ENCODE results near the gene ANTXRL. TPM values are rescaled to one million over a fixed set of nuclear protein-coding genes. Genes with fewer than 3 reads are reported as not detected.
"Not testable (repeated sequence)": the region's sequence is repeated elsewhere in the genome, so short reads cannot be mapped to it uniquely, and the experiment has no call there.

The ANTXRL gene
- total RNA-seq, 1 donor from 2014 or later = not detected

GRCh38 chr10:46297406-46298204 lies 10.8 kb downstream of the ANTXRL start:
- no peak for DNase-seq (ENCODE audit: low spot score)
- H3K27me3 Mint-ChIP-seq (ENCODE audit: unreplicated experiment) = peaks cover 16% of the 10 kb centered on the region
- no peak for TF ChIP-seq CTCF (IDR thresholded peaks at IDR 0.05; ENCODE audit: unreplicated experiment)
- no peak overlapping the region for H3K27ac Mint-ChIP-seq (ENCODE audit: unreplicated experiment)
- peaks cover 4% of the 10 kb centered on the region for H3K36me3 Mint-ChIP-seq (ENCODE audit: low read depth, unreplicated experiment)
- H3K9me3 Mint-ChIP-seq (ENCODE audit: unreplicated experiment) = no peaks in the 10 kb centered on the region
- H3K4me1 Mint-ChIP-seq (ENCODE audit: unreplicated experiment) = peaks cover 15% of the 10 kb centered on the region
- H3K4me3 Mint-ChIP-seq (ENCODE audit: unreplicated experiment) = no peak overlapping the region

GRCh38 chr10:46298477-46299285 lies 11.9 kb downstream of the ANTXRL start:
- Mint-ChIP-seq H3K9me3 (ENCODE audit: unreplicated experiment) (no peaks in the 10 kb centered on the region), H3K36me3 (ENCODE audit: low read depth, unreplicated experiment) (no peaks in the 10 kb centered on the region), H3K4me3 (ENCODE audit: unreplicated experiment) (no peak overlapping the region), H3K4me1 (ENCODE audit: unreplicated experiment) (peaks cover 7% of the 10 kb centered on the region), H3K27me3 (ENCODE audit: unreplicated experiment) (peaks cover 7% of the 10 kb centered on the region), H3K27ac (ENCODE audit: unreplicated experiment) (no peak overlapping the region)
- no peak for DNase-seq (ENCODE audit: low spot score)
- TF ChIP-seq CTCF (IDR thresholded peaks at IDR 0.05; ENCODE audit: unreplicated experiment) = no peak

GRCh38 chr10:46299286-46299535 lies 12.4 kb downstream of the ANTXRL start:
- no peaks in the 10 kb centered on the region for H3K36me3 Mint-ChIP-seq (ENCODE audit: low read depth, unreplicated experiment)
- no peak overlapping the region for H3K27ac Mint-ChIP-seq (ENCODE audit: unreplicated experiment)
- H3K9me3 Mint-ChIP-seq (ENCODE audit: unreplicated experiment) = no peaks in the 10 kb centered on the region
- DNase-seq (ENCODE audit: low spot score) = no peak
- no peak overlapping the region for H3K4me3 Mint-ChIP-seq (ENCODE audit: unreplicated experiment)
- H3K27me3 Mint-ChIP-seq (ENCODE audit: unreplicated experiment) = peaks cover 6% of the 10 kb centered on the region
- H3K4me1 Mint-ChIP-seq (ENCODE audit: unreplicated experiment) = peaks cover 6% of the 10 kb centered on the region
- TF ChIP-seq CTCF (IDR thresholded peaks at IDR 0.05; ENCODE audit: unreplicated experiment) = no peak

- Mint-ChIP-seq H3K9me3 (ENCODE audit: unreplicated experiment) (no peaks in the 10 kb centered on the region), H3K27ac (ENCODE audit: unreplicated experiment) (no peak overlapping the region), H3K4me1 (ENCODE audit: unreplicated experiment) (peaks cover 2% of the 10 kb centered on the region), H3K27me3 (ENCODE audit: unreplicated experiment) (peaks cover 3% of the 10 kb centered on the region), H3K4me3 (ENCODE audit: unreplicated experiment) (no peak overlapping the region), H3K36me3 (ENCODE audit: low read depth, unreplicated experiment) (no peaks in the 10 kb centered on the region)
- no peak for DNase-seq (ENCODE audit: low spot score)
- no peak for TF ChIP-seq CTCF (IDR thresholded peaks at IDR 0.05; ENCODE audit: unreplicated experiment)
These were observed 13.0 kb downstream of the ANTXRL start for GRCh38 chr10:46299536-46300369.

- not testable (repeated sequence) for DNase-seq (ENCODE audit: low spot score); H3K27me3 Mint-ChIP-seq (ENCODE audit: unreplicated experiment); H3K36me3 Mint-ChIP-seq (ENCODE audit: low read depth, unreplicated experiment); H3K4me1 Mint-ChIP-seq (ENCODE audit: unreplicated experiment); H3K4me3 Mint-ChIP-seq (ENCODE audit: unreplicated experiment); H3K27ac Mint-ChIP-seq (ENCODE audit: unreplicated experiment); H3K9me3 Mint-ChIP-seq (ENCODE audit: unreplicated experiment)
These were observed 13.5 kb downstream of the ANTXRL start for GRCh38 chr10:46300370-46300711.

Data from endothelial cell (in vitro differentiated cells).